T-helper 1 cell treated with Interleukin-12 subunit alpha and Interleukin-12 subunit beta and Interleukin-4 antibody, amounts not matched to agents 30 μg/mL and 1 μg/mL, for 36 hours (primary cell): ENCODE results near the gene TCEANC.

Experiments used
- H3K27ac Mint-ChIP-seq: one replicate; pipeline ENCODE4 v1.8.0; 2021; ENCODE audit warnings: mild to moderate bottlenecking, mixed read lengths
- H3K27me3 Mint-ChIP-seq: one replicate; pipeline ENCODE4 v1.8.0; 2021; ENCODE audit warnings: low read depth, mixed read lengths
- H3K36me3 Mint-ChIP-seq: one replicate; pipeline ENCODE4 v1.8.0; 2021; ENCODE audit warnings: low read depth, mixed read lengths
- H3K4me1 Mint-ChIP-seq: one replicate; pipeline ENCODE4 v1.8.0; 2021; ENCODE audit warnings: low read depth, mixed read lengths
- H3K4me3 Mint-ChIP-seq: one replicate; pipeline ENCODE4 v1.8.0; 2021; ENCODE audit warnings: mild to moderate bottlenecking, moderate library complexity, mixed read lengths
- H3K9me3 Mint-ChIP-seq: one replicate; pipeline ENCODE4 v1.8.0; 2021; ENCODE audit warnings: mixed read lengths

The TCEANC gene

DNA sequence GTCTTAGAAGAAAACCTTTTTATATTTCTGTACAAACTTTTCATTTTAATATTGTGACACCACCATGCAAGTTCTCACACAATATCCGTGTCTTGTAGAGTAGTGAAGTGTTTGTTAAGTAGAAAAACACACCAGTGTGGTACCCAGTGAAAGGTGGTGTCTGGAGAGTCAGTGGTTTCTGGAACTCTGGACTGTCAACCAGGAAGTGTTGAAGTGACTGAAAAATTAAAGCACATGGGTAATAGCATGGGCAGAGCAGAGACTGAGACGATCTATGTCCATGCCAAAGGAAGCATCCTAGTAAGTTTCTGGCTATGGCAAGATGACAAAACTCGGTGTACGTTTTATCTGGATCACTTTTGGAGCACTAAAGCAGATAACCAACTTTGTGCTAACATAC lies 58.2 kb downstream of the TCEANC start:
- Mint-ChIP-seq H3K36me3 (peaks cover 19% of the 10 kb centered on the region), H3K27ac (no peak overlapping the region), H3K4me3 (no peak overlapping the region), H3K27me3 (no peaks in the 10 kb centered on the region), H3K4me1 (peaks cover 4% of the 10 kb centered on the region), H3K9me3 (no peaks in the 10 kb centered on the region)
